Activated T-helper 17 cell treated with anti-CD3 and anti-CD28 coated beads, Interleukin-2, amount 50 U/mL, for 72 hours (primary cell): ENCODE measurements around the gene ARHGAP5. TPM values are rescaled to one million over a fixed set of nuclear protein-coding genes. Genes with fewer than 3 reads are reported as not detected.
A peak's percentile ranks its signal among the peaks of the same experiment; 100 is the strongest.

Experiments used
- ATAC-seq: fragments of 150-1000 bp; cut with Tn5 transposase; replicated peaks from 2 replicates; pipeline ENCODE4 v1.10.0; 2021; ENCODE audit warnings: mild to moderate bottlenecking, moderate library complexity
- H3K27ac Mint-ChIP-seq: one replicate; pipeline ENCODE4 v1.8.0; 2022; ENCODE audit warnings: mixed read lengths
- H3K27me3 Mint-ChIP-seq: one replicate; pipeline ENCODE4 v1.8.0; 2022; ENCODE audit warnings: mixed read lengths
- H3K36me3 Mint-ChIP-seq: one replicate; pipeline ENCODE4 v1.8.0; 2022; ENCODE audit warnings: low read depth, mild to moderate bottlenecking, mixed read lengths
- H3K4me1 Mint-ChIP-seq: one replicate; pipeline ENCODE4 v1.8.0; 2022; ENCODE audit warnings: mixed read lengths
- H3K4me3 Mint-ChIP-seq: one replicate; pipeline ENCODE4 v1.8.0; 2022; ENCODE audit warnings: mild to moderate bottlenecking, mixed read lengths
- H3K9me3 Mint-ChIP-seq: one replicate; pipeline ENCODE4 v1.8.0; 2022; ENCODE audit warnings: mixed read lengths
- total RNA-seq, 2 donors: library from RNA; stranded (reverse); gene quantifications; one replicate each; pipeline ENCODE4 v1.2.3, GENCODE V29; 2022

Gene ARHGAP5
- total RNA-seq, 2 donors from 2014 or later, result 27.5 to 55.7 TPM

- no peaks in the 10 kb centered on the region for H3K4me1 Mint-ChIP-seq
- no peaks in the 10 kb centered on the region for H3K9me3 Mint-ChIP-seq
- no peak overlapping the region for H3K4me3 Mint-ChIP-seq
- no peak for ATAC-seq
- H3K27me3 Mint-ChIP-seq, result no peaks in the 10 kb centered on the region
- peaks cover 95% of the 10 kb centered on the region for H3K36me3 Mint-ChIP-seq
- H3K27ac Mint-ChIP-seq, result no peak overlapping the region
Measured at GRCh38 chr14:32150392-32150791, 73.3 kb downstream of the ARHGAP5 start.

DNA sequence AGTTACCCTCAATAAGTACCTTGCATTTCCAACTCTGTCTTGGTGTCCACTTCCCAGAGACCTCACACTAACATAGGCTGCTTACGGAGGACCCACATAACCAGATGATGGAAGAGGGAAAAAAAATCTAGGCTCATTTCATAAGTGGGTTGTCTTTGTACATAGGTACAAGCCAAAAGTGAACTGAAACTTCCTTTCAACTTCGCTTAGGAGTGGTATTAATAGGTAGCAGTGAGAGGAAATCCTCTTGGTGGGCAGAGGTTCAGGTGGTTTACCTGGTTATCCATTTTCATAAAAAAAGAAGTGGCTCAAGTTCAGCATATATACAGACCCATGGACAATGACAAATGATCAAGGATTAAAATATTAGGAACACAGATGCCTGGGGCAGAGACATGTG, 88.9 kb downstream of the ARHGAP5 start:
- Mint-ChIP-seq H3K27ac (no peak overlapping the region), H3K9me3 (peaks cover 12% of the 10 kb centered on the region), H3K4me1 (no peaks in the 10 kb centered on the region), H3K4me3 (no peak overlapping the region), H3K36me3 (no peaks in the 10 kb centered on the region), H3K27me3 (no peaks in the 10 kb centered on the region)
- no peak for ATAC-seq

DNA sequence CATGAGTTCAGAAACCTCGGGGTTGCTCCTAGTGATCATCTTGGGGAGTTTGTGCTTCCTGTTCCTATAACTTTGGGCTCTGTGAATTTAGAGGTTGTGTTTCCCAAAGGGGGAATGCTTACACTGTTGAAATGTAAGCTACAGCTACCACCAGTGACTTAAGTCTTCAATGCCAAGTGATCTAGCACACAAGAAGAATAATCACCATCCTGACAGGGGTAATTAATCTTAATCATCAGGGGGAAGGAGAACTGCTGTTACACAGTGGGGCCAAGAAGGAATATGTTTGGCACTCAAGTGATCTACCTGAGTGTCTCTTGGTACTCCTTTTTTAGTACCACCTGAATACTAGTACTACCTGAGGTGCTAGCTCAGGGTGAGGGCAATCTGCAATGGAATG, 89.8 kb downstream of the ARHGAP5 start:
- ATAC-seq, result no peak
- Mint-ChIP-seq H3K4me1 (no peaks in the 10 kb centered on the region), H3K9me3 (peaks cover 9% of the 10 kb centered on the region), H3K27ac (no peak overlapping the region), H3K27me3 (no peaks in the 10 kb centered on the region), H3K36me3 (no peaks in the 10 kb centered on the region), H3K4me3 (no peak overlapping the region)

DNA sequence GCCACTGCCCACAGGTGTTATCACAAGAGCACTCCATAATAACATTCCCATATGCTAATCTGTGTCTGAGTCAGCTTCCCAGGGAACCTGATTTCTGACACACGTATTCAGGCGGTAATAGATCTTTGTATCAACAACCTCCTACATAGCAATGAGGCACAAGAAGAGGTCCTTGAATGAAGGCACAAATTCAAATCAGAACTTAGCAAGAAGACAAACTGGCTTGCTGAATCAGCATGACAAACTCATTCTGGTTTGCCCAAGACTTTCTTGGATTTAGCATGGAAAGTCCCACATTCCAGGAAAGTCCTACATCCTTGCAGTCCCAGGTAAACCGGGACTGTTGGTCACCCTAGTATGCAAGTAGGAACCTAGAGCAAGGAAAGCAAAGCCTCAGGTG, 90.8 kb downstream of the ARHGAP5 start:
- H3K36me3 Mint-ChIP-seq, result no peaks in the 10 kb centered on the region
- peaks cover 3% of the 10 kb centered on the region for H3K9me3 Mint-ChIP-seq
- no peak overlapping the region for H3K4me3 Mint-ChIP-seq
- H3K27me3 Mint-ChIP-seq, result no peaks in the 10 kb centered on the region
- no peaks in the 10 kb centered on the region for H3K4me1 Mint-ChIP-seq
- no peak for ATAC-seq
- H3K27ac Mint-ChIP-seq, result no peak overlapping the region

DNA sequence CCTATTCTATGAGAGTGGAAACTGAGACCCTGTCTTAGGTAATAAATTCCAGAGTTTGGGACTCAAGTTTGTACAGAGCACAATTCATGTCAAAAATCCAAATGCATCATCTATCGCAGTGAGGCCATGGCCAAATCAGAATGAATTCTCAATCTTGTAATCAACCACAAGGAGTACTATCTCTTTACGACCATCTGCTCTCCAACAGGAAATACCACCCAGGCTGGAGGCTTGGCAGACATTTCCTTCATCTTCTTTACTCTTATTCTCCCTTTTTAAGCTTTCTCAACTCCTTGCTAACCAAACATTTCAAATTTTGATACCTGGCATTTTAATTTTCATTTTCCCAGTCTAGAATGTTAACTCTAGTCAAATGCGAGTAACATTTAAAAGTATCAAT, 92.1 kb downstream of the ARHGAP5 start:
- Mint-ChIP-seq H3K27me3 (no peaks in the 10 kb centered on the region), H3K36me3 (no peaks in the 10 kb centered on the region), H3K9me3 (peaks cover 3% of the 10 kb centered on the region), H3K27ac (no peak overlapping the region), H3K4me1 (no peaks in the 10 kb centered on the region), H3K4me3 (no peak overlapping the region)
- no peak for ATAC-seq

GRCh38 chr14:32171469-32171868, 94.4 kb downstream of the ARHGAP5 start:
- Mint-ChIP-seq H3K27me3 (no peaks in the 10 kb centered on the region), H3K36me3 (no peaks in the 10 kb centered on the region), H3K4me3 (no peak overlapping the region), H3K9me3 (no peaks in the 10 kb centered on the region), H3K4me1 (no peaks in the 10 kb centered on the region), H3K27ac (no peak overlapping the region)
- no peak for ATAC-seq

- peaks cover 6% of the 10 kb centered on the region for H3K4me1 Mint-ChIP-seq
- no peak overlapping the region for H3K27ac Mint-ChIP-seq
Measured at GRCh38 chr14:32183151-32184058, 106.3 kb downstream of the ARHGAP5 start.

GRCh38 chr14:32185097-32185496, 108.0 kb downstream of the ARHGAP5 start:
- peaks cover 8% of the 10 kb centered on the region for H3K9me3 Mint-ChIP-seq
- no peaks in the 10 kb centered on the region for H3K36me3 Mint-ChIP-seq
- no peak for ATAC-seq
- H3K27ac Mint-ChIP-seq, result no peak overlapping the region
- peaks cover 6% of the 10 kb centered on the region for H3K4me1 Mint-ChIP-seq
- no peak overlapping the region for H3K4me3 Mint-ChIP-seq
- peaks cover 4% of the 10 kb centered on the region for H3K27me3 Mint-ChIP-seq

More at GRCh38 chr14:32183151-32184058, 106.3 kb downstream of the ARHGAP5 start:
- no peak for ATAC-seq
- Mint-ChIP-seq H3K27me3 (peaks cover 4% of the 10 kb centered on the region), H3K4me3 (no peak overlapping the region), H3K9me3 (peaks cover 8% of the 10 kb centered on the region), H3K36me3 (no peaks in the 10 kb centered on the region)

DNA sequence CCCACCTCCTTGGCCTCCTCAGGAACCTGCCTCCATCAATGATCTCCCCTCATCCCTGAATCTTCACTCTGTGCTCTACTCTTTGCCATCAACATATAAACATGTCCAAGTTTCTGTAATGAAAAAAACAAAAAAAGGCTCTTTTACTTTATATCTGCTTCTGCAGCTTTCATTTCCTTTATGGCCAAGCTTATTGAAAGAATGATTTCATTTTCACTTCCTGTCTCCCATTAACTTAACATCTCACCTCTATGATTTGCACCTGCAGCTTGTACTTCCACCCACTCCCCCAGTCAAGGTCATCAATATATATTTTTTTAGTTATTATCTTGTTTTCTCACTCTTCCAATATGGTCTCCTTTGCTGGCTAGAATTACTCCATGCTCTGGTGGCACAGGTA, 109.1 kb downstream of the ARHGAP5 start:
- Mint-ChIP-seq H3K27ac (peak overlapping the region; percentile 28), H3K36me3 (no peaks in the 10 kb centered on the region), H3K9me3 (no peaks in the 10 kb centered on the region), H3K4me1 (peaks cover 6% of the 10 kb centered on the region), H3K4me3 (no peak overlapping the region), H3K27me3 (peaks cover 4% of the 10 kb centered on the region)
- no peak for ATAC-seq

GRCh38 chr14:32189811-32190210, 112.7 kb downstream of the ARHGAP5 start:
- no peaks in the 10 kb centered on the region for H3K9me3 Mint-ChIP-seq
- no peak overlapping the region for H3K4me3 Mint-ChIP-seq
- no peak for ATAC-seq
- H3K36me3 Mint-ChIP-seq, result no peaks in the 10 kb centered on the region
- no peak overlapping the region for H3K27ac Mint-ChIP-seq
- peaks cover 6% of the 10 kb centered on the region for H3K4me1 Mint-ChIP-seq
- peaks cover 5% of the 10 kb centered on the region for H3K27me3 Mint-ChIP-seq

DNA sequence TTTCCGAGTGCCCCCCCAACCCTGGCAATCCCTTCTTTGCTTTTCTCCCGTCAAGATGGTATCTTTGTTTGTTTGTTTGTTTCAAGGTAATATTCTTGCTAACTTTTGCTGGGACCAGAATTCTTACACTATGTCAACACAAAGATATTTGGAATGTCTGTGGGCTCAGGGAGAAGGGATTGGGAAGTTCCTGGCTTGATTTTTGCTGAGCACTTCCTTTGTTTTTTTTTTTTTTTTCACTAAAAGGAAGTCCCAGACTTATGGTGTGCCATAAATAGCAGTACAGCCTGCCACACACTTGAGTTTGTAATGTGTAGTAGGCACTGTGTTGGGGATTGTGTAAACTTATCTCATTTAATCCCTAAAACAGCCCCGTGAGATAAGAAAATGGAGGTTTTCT, 113.6 kb downstream of the ARHGAP5 start:
- H3K27ac Mint-ChIP-seq, result no peak overlapping the region
- peaks cover 6% of the 10 kb centered on the region for H3K4me1 Mint-ChIP-seq
- ATAC-seq, result no peak
- no peak overlapping the region for H3K4me3 Mint-ChIP-seq
- H3K27me3 Mint-ChIP-seq, result peaks cover 5% of the 10 kb centered on the region
- no peaks in the 10 kb centered on the region for H3K9me3 Mint-ChIP-seq
- no peaks in the 10 kb centered on the region for H3K36me3 Mint-ChIP-seq

GRCh38 chr14:32192712-32193373, 115.7 kb downstream of the ARHGAP5 start:
- Mint-ChIP-seq H3K36me3 (no peaks in the 10 kb centered on the region), H3K4me1 (no peaks in the 10 kb centered on the region), H3K27ac (no peak overlapping the region), H3K9me3 (no peaks in the 10 kb centered on the region), H3K4me3 (no peak overlapping the region), H3K27me3 (peaks cover 5% of the 10 kb centered on the region)
- ATAC-seq, result no peak

DNA sequence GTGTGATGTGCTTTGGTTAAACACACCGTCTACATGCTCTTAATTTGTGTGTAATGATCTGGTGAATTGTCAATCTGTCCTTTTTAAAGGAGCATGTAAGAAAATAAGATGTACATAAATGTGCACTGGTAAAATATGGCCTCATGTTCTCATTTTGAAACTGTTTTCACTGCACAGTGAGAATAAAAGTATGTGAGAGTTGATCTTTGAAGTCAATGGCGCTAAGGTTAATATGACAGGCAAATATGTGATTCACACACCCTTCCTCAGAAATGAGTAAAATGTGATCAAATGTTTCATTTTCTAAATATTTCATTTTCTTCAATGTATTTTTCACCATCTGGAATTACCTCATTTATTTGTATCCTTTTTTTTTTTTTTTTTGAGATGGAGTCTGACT, 116.4 kb downstream of the ARHGAP5 start:
- H3K27ac Mint-ChIP-seq, result no peak overlapping the region
- H3K9me3 Mint-ChIP-seq, result no peaks in the 10 kb centered on the region

GRCh38 chr14:32195636-32196035, 118.5 kb downstream of the ARHGAP5 start:
- Mint-ChIP-seq H3K4me1 (peaks cover 6% of the 10 kb centered on the region), H3K9me3 (no peaks in the 10 kb centered on the region), H3K27ac (no peak overlapping the region), H3K4me3 (no peak overlapping the region), H3K27me3 (peaks cover 5% of the 10 kb centered on the region), H3K36me3 (no peaks in the 10 kb centered on the region)
- no peak for ATAC-seq

More for the DNA sequence above, 116.4 kb downstream of the ARHGAP5 start:
- Mint-ChIP-seq H3K27me3 (peaks cover 5% of the 10 kb centered on the region), H3K4me3 (no peak overlapping the region), H3K36me3 (no peaks in the 10 kb centered on the region), H3K4me1 (no peaks in the 10 kb centered on the region)
- peak; percentile 70 for ATAC-seq

GRCh38 chr14:32197919-32198318, 120.8 kb downstream of the ARHGAP5 start:
- Mint-ChIP-seq H3K9me3 (no peaks in the 10 kb centered on the region), H3K4me3 (no peak overlapping the region), H3K27me3 (peaks cover 5% of the 10 kb centered on the region), H3K27ac (no peak overlapping the region), H3K4me1 (peaks cover 16% of the 10 kb centered on the region), H3K36me3 (peaks cover 2% of the 10 kb centered on the region)
- peak; percentile 40 for ATAC-seq
